Measurements from ENCODE around the gene ALG9. TPM values are rescaled to one million over a fixed set of nuclear protein-coding genes. Genes with fewer than 3 reads are reported as not detected.

Gene ALG9
- total RNA-seq, 1 donor from 2014 or later: 69.4 TPM

DNA sequence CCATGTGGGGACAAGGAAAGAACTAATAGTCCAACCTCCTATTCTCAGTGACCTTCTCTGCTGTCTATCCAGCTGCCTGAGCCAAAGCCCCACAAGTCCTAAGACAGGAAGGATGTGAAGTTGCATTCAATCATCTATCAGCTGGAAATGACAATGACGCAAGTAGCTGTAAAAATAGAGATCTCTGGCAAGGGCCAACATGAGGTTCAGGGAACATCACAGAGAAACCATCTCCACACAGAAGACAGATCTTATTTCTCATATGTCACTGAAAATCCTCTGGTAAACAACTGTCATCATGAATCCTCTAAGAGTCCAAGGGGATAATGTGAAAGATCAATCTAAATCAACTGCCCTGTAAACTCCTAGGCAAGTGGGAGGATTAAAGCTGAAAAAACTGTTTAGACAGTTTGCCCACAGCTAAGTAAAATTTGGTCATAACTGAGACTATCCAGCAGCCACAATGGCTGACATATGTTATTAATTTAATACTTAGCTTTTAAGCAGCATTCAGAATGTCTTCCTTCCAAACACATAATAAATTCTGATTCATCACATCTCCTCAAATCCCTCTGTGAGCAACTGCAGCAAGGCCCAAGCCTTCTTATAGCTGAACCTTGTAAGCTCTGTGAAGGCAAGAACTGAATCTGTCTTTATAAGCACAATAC, 52.1 kb downstream of the ALG9 start:
- H3K4me1 Mint-ChIP-seq (ENCODE audit: low read depth, unreplicated experiment): peaks cover 9% of the 10 kb centered on the region
- DNase-seq: no peak
- TF ChIP-seq, protein P1, sequence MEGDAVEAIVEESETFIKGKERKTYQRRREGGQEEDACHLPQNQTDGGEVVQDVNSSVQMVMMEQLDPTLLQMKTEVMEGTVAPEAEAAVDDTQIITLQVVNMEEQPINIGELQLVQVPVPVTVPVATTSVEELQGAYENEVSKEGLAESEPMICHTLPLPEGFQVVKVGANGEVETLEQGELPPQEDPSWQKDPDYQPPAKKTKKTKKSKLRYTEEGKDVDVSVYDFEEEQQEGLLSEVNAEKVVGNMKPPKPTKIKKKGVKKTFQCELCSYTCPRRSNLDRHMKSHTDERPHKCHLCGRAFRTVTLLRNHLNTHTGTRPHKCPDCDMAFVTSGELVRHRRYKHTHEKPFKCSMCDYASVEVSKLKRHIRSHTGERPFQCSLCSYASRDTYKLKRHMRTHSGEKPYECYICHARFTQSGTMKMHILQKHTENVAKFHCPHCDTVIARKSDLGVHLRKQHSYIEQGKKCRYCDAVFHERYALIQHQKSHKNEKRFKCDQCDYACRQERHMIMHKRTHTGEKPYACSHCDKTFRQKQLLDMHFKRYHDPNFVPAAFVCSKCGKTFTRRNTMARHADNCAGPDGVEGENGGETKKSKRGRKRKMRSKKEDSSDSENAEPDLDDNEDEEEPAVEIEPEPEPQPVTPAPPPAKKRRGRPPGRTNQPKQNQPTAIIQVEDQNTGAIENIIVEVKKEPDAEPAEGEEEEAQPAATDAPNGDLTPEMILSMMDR (IDR thresholded peaks at IDR 0.05; ENCODE audit: partially characterized antibody, unreplicated experiment): no peak
- H3K27ac Mint-ChIP-seq (ENCODE audit: unreplicated experiment): no peak overlapping the region
- H3K36me3 Mint-ChIP-seq (ENCODE audit: unreplicated experiment): no peaks in the 10 kb centered on the region
- H3K27me3 Mint-ChIP-seq (ENCODE audit: unreplicated experiment): no peaks in the 10 kb centered on the region
- no peak overlapping the region for H3K4me3 Mint-ChIP-seq (ENCODE audit: unreplicated experiment)
- peaks cover 5% of the 10 kb centered on the region for H3K9me3 Mint-ChIP-seq (ENCODE audit: unreplicated experiment)

GRCh38 chr11:111815489-111815888, 55.9 kb downstream of the ALG9 start:
- H3K4me1 Mint-ChIP-seq (ENCODE audit: low read depth, unreplicated experiment): peaks cover 16% of the 10 kb centered on the region
- H3K27me3 Mint-ChIP-seq (ENCODE audit: unreplicated experiment): peaks cover 5% of the 10 kb centered on the region
- no peaks in the 10 kb centered on the region for H3K36me3 Mint-ChIP-seq (ENCODE audit: unreplicated experiment)
- peak overlapping the region; percentile 99 for H3K27ac Mint-ChIP-seq (ENCODE audit: unreplicated experiment)
- peaks cover 9% of the 10 kb centered on the region for H3K9me3 Mint-ChIP-seq (ENCODE audit: unreplicated experiment)
- DNase-seq: no peak
- TF ChIP-seq, protein P1 (IDR thresholded peaks at IDR 0.05; ENCODE audit: partially characterized antibody, unreplicated experiment): no peak
- H3K4me3 Mint-ChIP-seq (ENCODE audit: unreplicated experiment): no peak overlapping the region

DNA sequence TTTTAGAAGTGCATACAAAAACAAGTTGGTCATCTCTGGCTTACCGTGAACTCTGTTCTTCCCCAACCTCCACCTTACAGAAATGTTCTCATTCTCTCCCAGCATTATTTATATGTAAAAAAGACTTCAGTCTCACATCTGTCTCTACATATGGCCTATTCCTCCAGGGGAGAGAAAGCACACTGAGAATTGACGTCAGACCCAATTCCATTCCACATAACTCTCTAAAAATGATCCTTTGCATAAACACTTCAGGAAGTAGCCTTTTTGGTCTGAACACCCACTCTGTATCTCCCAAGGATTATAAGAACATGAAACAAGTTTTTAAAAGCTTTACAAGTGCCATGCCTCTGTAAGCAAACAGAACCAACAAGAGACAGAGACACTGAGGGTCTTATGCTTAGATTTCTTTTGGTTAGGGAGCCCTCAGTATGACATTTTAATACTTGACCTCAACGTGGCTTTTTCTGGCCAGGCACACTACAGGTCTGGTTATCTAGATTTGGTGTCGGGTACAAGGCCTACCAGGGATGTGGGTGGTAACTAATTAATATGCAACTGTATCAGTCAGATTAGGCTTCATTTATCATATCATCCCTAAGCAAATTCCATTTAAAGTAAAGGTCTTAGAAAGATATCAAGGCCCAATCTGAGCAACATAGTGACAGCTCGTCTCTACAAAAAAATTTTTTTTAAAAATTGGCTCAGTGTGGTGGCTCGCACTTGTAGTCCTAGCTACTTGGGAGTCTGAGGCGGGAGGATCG, 56.6 kb downstream of the ALG9 start:
- DNase-seq: no peak
- Mint-ChIP-seq H3K27me3 (ENCODE audit: unreplicated experiment) (peaks cover 5% of the 10 kb centered on the region), H3K4me1 (ENCODE audit: low read depth, unreplicated experiment) (peaks cover 16% of the 10 kb centered on the region), H3K36me3 (ENCODE audit: unreplicated experiment) (no peaks in the 10 kb centered on the region), H3K4me3 (ENCODE audit: unreplicated experiment) (peak overlapping the region; percentile 86), H3K27ac (ENCODE audit: unreplicated experiment) (peak overlapping the region; percentile 99), H3K9me3 (ENCODE audit: unreplicated experiment) (peaks cover 11% of the 10 kb centered on the region)
- TF ChIP-seq, protein P1 (IDR thresholded peaks at IDR 0.05; ENCODE audit: partially characterized antibody, unreplicated experiment): no peak

- Mint-ChIP-seq H3K27me3 (ENCODE audit: unreplicated experiment) (peaks cover 5% of the 10 kb centered on the region), H3K4me3 (ENCODE audit: unreplicated experiment) (peak overlapping the region; percentile 86), H3K4me1 (ENCODE audit: low read depth, unreplicated experiment) (peaks cover 16% of the 10 kb centered on the region), H3K9me3 (ENCODE audit: unreplicated experiment) (peaks cover 11% of the 10 kb centered on the region), H3K36me3 (ENCODE audit: unreplicated experiment) (no peaks in the 10 kb centered on the region), H3K27ac (ENCODE audit: unreplicated experiment) (peak overlapping the region; percentile 99)
- TF ChIP-seq, protein P1 (IDR thresholded peaks at IDR 0.05; ENCODE audit: partially characterized antibody, unreplicated experiment): no peak
- DNase-seq: no peak
Observed at GRCh38 chr11:111814106-111814505, 57.3 kb downstream of the ALG9 start.

- TF ChIP-seq, protein P1 (IDR thresholded peaks at IDR 0.05; ENCODE audit: partially characterized antibody, unreplicated experiment): no peak
- H3K36me3 Mint-ChIP-seq (ENCODE audit: unreplicated experiment): peaks cover 5% of the 10 kb centered on the region
- H3K27ac Mint-ChIP-seq (ENCODE audit: unreplicated experiment): peak overlapping the region; percentile 59
- peaks cover 12% of the 10 kb centered on the region for H3K9me3 Mint-ChIP-seq (ENCODE audit: unreplicated experiment)
- H3K4me1 Mint-ChIP-seq (ENCODE audit: low read depth, unreplicated experiment): peaks cover 17% of the 10 kb centered on the region
- H3K27me3 Mint-ChIP-seq (ENCODE audit: unreplicated experiment): peaks cover 5% of the 10 kb centered on the region
- H3K4me3 Mint-ChIP-seq (ENCODE audit: unreplicated experiment): peak overlapping the region; percentile 20
- no peak for DNase-seq
Observed at GRCh38 chr11:111812211-111812610, 59.2 kb downstream of the ALG9 start.

Measured in glutamatergic neuron (in vitro differentiated cells).